Activated CD8-positive, alpha-beta memory T cell treated with anti-CD3 and anti-CD28 coated beads, Interleukin-2, amount 50 U/mL, for 24 hours (primary cell): ENCODE results near the gene IGF2R.

Experiments
- DNase-seq: peaks from one replicate; pipeline ENCODE4 v3.0.0-alpha.2; 2020; ENCODE audit errors: extremely low read depth

Gene IGF2R

GRCh38 chr6:160044687-160045086, 75.8 kb downstream of the IGF2R start:
- DNase-seq = no peak

GRCh38 chr6:160048471-160048870, 79.6 kb downstream of the IGF2R start:
- no peak for DNase-seq

- no peak for DNase-seq
Measured at GRCh38 chr6:160049346-160049745, 80.5 kb downstream of the IGF2R start.

GRCh38 chr6:160050022-160050421, 81.1 kb downstream of the IGF2R start:
- DNase-seq = no peak

- DNase-seq = no peak
Measured at GRCh38 chr6:160051390-160051789, 82.5 kb downstream of the IGF2R start.

- no peak for DNase-seq
Measured at GRCh38 chr6:160054271-160054670, 85.4 kb downstream of the IGF2R start.

- no peak for DNase-seq
Measured at GRCh38 chr6:160054913-160055312, 86.0 kb downstream of the IGF2R start.

- DNase-seq = no peak
Measured at GRCh38 chr6:160055378-160055777, 86.5 kb downstream of the IGF2R start.

- DNase-seq = no peak
Measured at GRCh38 chr6:160055813-160056212, 86.9 kb downstream of the IGF2R start.

GRCh38 chr6:160057080-160057479, 88.2 kb downstream of the IGF2R start:
- DNase-seq = no peak

- no peak for DNase-seq
Measured at GRCh38 chr6:160058603-160059215, 89.8 kb downstream of the IGF2R start.

- DNase-seq = no peak
Measured at GRCh38 chr6:160060221-160060620, 91.3 kb downstream of the IGF2R start.

GRCh38 chr6:160060920-160061447, 92.1 kb downstream of the IGF2R start:
- DNase-seq = no peak

- DNase-seq = no peak
Measured at GRCh38 chr6:160063771-160064413, 95.0 kb downstream of the IGF2R start.

GRCh38 chr6:160065200-160065599, 96.3 kb downstream of the IGF2R start:
- DNase-seq = no peak

GRCh38 chr6:160067564-160067963, 98.7 kb downstream of the IGF2R start:
- no peak for DNase-seq

GRCh38 chr6:160068346-160068745, 99.5 kb downstream of the IGF2R start:
- no peak for DNase-seq

- DNase-seq = no peak
Measured at GRCh38 chr6:160069050-160069454, 100.2 kb downstream of the IGF2R start.

GRCh38 chr6:160069459-160069858, 100.6 kb downstream of the IGF2R start:
- no peak for DNase-seq

- no peak for DNase-seq
Measured at GRCh38 chr6:160070427-160070826, 101.5 kb downstream of the IGF2R start.

- DNase-seq = no peak
Measured at GRCh38 chr6:160070831-160071230, 101.9 kb downstream of the IGF2R start.

- DNase-seq = no peak
Measured at GRCh38 chr6:160071805-160072690, 103.2 kb downstream of the IGF2R start.

GRCh38 chr6:160073272-160073671, 104.4 kb downstream of the IGF2R start:
- DNase-seq = no peak
